Mammary epithelial cell (primary cell): ENCODE results near the gene POU2F3.

Source experiments
- EZH2 ChIP-seq: IDR thresholded peaks from 2 replicates; pipeline ENCODE4 v1.6.1; 2012; ENCODE audit warnings: low read length, inconsistent platforms, borderline replicate concordance
- TF ChIP-seq, protein P1 (sequence below), 2 donors: IDR thresholded peaks in 1 of 2; conservative IDR thresholded peaks in 1 of 2; 2 replicates each; pipeline ENCODE4 v1.5.1; 2011 to 2012; ENCODE audit warnings: inconsistent platforms in 2 of 2, low read length in 2 of 2, mild to moderate bottlenecking in 2 of 2, control low read depth in 1 of 2, low read depth in 1 of 2; ENCODE audit not compliant: insufficient read depth in 1 of 2; ENCODE audit errors: extremely low read depth in 1 of 2

GRCh38 chr11:120196826-120197225 is 43.1 kb upstream of the POU2F3 start:
- TF ChIP-seq, protein P1, sequence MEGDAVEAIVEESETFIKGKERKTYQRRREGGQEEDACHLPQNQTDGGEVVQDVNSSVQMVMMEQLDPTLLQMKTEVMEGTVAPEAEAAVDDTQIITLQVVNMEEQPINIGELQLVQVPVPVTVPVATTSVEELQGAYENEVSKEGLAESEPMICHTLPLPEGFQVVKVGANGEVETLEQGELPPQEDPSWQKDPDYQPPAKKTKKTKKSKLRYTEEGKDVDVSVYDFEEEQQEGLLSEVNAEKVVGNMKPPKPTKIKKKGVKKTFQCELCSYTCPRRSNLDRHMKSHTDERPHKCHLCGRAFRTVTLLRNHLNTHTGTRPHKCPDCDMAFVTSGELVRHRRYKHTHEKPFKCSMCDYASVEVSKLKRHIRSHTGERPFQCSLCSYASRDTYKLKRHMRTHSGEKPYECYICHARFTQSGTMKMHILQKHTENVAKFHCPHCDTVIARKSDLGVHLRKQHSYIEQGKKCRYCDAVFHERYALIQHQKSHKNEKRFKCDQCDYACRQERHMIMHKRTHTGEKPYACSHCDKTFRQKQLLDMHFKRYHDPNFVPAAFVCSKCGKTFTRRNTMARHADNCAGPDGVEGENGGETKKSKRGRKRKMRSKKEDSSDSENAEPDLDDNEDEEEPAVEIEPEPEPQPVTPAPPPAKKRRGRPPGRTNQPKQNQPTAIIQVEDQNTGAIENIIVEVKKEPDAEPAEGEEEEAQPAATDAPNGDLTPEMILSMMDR (conservative IDR thresholded peaks at IDR 0.05 in 1 of 2, IDR thresholded peaks at IDR 0.05 in 1 of 2; ENCODE audit: extremely low read depth in 1 of 2, insufficient read depth in 1 of 2, low read depth in 1 of 2, low read length in 2 of 2), result no peak
- no peak for TF ChIP-seq EZH2
